ENCODE results near the gene PTPN7.
A peak's percentile ranks its signal among the peaks of the same experiment; 100 is the strongest.
"Not testable (repeated sequence)": the region's sequence is repeated elsewhere in the genome, so short reads cannot be mapped to it uniquely, and the experiment has no call there.

Gene PTPN7

DNA sequence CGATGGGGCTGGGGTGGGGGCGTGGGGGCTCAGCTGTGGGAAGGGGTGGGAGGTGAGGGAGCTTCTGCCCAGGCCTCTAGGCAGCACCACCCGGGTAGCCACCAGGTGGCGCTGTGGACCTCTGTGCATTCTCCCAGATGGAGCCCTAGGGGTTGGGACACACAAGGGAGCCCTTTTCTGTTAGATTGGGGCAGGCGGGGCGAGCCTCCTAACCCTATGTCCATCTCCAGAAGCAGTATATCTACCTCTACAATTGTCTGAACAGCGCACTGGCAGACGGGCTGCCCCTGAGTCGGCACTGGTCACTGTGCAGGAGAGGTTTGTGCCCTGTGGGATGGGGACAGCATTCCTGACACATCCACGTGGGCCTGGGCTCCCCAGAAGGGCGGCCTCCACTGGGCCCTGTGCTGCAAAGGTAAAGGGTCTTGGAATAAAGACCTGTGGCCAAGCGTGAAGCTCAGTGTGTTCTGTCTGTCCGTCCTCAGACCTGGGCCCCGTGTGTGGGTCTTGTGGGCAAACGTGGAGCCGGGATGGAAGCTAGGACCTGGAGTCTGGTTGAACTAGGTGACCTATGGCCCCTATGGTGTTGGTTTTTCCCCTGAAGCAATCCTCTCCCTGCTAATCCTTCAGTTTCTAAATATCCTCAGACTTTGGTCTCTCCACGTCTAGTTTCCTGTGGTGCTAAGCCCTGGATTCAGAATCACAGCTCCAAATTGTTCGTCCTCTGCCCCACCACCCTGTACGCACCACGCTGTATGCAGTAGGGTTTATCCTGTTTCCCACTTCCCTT is 28.8 kb upstream of the PTPN7 start:
- DNase-seq: peak; percentile 21

DNA sequence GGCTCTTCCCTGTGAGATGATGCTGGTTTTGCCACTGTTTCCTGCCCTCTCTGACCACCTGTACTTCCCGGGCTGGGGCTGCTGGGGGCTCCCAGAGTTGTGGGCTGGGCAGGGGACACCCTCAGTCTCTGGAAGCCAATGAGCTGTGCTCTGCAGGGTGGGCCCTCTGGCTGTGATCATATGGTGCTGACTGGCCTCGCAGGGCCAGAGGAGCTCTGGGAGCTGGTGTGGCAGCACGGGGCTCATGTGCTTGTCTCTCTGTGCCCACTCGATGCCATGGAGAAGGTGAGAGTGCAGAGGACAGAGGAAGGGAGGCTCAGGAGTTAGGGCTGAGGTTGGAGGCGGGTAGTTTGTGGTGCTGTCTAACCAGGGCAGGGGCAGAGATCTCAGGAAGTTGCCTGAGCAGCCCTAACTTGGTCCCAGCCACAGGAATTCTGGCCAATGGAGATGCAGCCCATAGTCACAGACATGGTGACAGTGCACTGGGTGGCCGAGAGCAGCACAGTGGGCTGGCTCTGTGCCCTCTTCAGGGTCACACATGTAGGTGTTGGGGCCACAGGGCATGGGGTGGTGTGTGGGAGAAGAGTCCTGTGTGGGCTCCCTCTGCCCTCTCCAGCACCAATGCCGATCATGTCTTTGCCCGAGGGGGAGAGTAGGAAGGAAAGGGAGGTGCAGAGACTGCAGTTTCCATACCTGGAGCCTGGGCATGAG is 27.4 kb upstream of the PTPN7 start:
- no peak for DNase-seq

DNA sequence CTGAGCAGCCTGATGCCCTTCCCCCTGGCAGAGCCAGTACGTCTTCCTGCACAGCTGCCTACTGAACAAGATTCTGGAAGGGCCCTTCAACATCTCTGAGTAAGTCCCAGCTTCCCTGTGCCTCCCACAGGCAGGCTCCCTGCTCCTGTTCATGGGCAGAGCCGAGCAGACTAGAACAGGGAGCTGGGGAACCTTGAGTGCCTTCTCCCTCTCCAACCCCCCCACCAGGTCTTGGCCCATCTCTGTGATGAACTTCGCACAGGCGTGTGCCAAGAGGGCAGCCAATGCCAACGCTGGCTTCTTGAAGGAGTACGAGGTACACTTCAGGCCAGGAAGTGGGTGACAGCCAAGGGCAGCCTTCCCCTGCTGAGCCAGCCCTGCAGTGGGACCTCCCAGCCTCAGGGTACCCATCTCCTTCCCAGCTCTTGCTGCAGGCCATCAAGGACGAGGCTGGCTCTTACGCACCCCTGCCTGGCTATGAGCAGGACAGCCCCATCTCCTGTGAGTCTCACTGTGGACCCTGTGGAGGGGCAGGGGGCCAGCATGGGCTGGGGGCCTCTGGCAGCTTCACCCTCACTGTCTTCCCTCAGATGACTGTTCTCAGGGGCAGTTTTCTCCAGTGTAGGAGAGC is 26.8 kb upstream of the PTPN7 start:
- DNase-seq: peak; percentile 68

DNA sequence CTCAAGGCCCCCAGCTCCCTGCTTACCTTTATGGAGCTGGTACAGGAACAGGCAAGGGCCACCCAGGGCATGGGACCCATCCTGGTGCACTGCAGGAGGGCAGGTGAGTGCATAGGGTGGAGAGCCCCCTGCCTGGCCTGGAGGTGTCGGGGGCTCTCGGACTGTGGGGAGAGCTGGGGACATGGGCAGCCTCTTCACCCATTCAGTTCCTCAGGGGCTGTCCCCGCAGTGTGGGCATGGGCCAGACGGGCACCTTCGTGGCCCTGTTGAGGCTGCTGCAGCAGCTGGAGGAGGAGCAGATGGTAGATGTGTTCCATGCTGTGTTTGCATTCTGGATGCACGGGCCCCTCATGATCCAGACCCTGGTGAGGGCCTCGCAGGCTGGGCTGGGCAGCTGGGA is 25.9 kb upstream of the PTPN7 start:
- no peak for DNase-seq

DNA sequence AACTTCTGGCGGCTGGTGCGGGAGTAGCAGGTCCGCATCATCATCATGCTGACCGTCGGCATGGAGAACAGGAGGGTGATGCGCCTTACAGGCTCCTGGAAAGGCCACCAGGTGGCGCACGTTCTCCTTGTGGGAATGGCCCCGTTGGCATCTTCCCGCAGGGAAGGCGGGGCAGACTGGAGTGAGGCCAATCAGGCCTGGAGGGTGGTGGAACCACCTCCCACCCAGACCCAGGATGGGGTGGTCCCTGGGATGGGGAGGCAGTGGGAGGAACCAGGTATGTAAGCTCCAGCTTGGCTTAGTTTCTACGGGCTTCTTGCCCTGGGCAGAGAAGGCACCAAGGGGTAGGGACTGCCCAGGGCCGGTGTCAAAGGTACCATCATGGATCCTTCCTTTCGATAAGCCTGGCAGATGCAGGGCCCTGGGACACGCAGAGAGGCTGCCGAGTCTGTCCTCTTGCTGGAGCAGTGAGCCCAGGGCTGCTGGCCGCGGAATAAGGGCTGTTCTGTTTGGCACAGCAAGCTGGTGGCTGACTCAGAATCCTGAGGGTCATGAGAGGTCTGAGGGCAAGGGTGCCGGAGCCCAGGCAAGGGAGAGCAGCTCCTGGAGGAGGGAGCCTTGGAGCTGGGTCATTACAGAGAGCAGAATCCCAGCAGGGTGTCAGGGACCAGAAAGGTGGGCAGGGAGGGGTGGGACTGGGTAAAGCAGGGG is 24.5 kb upstream of the PTPN7 start:
- peak; percentile 6 for DNase-seq

DNA sequence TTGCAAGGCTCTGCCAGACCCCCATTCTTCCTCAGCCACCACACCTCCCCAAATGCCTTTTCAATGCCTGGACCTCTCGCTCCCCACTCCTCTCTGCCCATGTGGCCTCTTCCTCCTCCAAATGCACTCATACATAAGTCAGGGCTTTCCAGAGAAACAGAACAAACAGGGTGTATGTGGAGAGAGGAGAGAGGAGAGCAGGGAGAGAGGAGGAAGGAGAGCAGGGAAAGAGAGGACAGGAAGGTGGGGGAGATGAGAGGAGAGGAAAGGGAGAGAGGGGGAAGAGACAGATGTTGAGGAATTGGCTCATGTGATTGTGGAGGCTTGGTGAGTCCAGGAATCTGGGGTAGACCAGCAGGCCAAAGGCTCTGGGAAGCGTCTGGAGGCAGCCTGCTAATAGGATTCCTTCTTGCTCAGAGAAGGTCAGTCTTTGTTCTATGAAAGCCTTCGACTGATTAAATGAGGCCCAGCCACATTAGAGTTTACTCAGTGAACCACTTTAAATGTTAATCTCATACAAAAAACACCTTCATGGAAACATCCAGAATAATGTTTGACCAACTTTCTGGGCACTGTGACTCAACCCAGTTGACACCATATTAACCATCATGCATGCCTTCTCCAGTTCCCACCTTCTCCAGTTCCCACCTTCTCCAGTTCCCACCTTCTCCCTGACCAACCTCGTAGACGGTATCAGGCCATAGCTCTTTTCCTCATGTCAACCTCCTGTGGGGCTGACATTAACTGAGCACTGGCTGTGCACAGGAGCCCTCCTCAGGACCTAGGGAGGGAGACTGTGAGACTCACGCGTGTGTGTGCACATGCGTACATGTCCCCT is 21.9 kb upstream of the PTPN7 start:
- DNase-seq: no peak

DNA sequence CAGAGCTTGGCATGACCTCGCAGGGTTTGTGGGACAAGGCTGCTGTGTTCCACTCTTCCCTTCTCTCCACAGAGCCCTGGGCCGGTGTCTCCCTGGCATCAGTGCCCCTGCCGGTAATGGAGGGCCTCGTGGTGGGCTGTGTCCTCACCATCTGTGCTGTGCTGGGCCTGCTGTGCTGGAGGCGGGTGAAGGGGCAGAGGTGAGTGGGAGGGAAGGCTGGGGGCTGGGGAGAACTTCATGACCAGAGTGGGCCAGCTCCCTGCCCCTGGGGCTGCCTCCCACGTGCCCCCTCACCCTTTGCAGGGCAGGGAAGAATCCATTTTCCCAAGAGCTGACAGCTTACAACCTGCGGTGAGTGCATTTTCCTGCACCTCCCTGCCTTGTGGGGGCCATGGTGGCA is 21.2 kb upstream of the PTPN7 start:
- DNase-seq: no peak

DNA sequence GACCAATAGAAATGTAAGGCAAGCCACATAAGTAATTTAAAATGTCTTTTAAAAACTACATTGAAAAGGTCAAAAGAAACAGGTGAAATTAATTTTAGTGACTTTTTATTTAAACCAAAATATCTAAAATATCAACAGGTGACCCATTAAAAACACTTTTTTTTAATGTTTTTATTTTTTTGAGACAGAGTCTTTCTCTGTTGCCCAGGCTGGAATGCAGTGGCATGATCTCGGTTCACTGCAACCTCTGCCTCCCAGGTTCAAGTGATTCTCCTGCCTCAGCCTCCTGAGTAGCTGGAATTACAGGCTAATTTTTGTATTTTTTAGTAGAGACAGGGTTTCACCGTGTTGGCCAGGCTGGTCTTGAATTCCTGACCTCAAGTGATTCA is 20.3 kb upstream of the PTPN7 start:
- DNase-seq: not testable (repeated sequence)

DNA sequence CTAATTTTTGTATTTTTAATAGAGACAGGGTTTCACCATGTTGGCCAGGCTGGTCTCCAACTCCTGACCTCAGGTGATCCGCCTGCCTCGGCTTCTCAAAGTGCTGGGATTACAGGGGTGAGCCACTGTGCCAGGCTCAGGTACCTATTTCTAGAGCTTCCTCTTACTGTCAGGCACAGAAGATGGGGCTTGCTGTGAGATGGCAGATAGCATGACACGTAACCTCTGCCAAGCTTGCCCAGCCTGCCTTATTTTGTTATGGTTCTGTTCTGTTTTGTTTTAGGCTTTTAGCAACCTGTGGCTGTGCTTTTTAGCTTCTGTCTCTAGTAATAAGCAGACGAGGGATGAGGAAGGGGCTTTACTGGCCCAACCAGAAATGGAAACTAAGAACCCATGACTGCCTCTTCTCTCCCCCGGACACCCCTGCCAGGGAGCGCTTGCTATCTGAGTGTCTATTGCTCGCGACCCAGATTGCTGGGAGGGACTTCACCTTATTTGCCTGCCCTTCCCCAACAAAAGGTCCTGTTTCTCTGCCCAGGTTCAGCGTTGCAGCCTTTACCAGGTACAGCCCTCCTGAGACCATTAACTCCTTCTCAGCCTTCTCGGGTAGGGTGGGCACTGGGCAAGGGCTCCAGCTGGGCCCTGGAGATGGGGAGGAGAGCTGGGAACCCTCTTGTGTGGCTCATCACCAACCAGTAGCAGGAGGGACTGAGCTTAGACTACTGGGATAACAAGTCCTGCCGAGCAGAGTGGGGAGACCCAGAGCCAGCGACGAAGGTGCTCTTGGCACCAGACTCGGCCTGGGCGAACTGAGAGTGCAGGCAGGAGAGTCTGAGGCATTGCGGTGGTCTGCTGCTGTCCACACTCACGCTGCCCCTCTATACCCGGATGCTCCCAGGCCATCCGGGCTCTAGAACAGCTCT is 19.7 kb upstream of the PTPN7 start:
- no peak for DNase-seq

DNA sequence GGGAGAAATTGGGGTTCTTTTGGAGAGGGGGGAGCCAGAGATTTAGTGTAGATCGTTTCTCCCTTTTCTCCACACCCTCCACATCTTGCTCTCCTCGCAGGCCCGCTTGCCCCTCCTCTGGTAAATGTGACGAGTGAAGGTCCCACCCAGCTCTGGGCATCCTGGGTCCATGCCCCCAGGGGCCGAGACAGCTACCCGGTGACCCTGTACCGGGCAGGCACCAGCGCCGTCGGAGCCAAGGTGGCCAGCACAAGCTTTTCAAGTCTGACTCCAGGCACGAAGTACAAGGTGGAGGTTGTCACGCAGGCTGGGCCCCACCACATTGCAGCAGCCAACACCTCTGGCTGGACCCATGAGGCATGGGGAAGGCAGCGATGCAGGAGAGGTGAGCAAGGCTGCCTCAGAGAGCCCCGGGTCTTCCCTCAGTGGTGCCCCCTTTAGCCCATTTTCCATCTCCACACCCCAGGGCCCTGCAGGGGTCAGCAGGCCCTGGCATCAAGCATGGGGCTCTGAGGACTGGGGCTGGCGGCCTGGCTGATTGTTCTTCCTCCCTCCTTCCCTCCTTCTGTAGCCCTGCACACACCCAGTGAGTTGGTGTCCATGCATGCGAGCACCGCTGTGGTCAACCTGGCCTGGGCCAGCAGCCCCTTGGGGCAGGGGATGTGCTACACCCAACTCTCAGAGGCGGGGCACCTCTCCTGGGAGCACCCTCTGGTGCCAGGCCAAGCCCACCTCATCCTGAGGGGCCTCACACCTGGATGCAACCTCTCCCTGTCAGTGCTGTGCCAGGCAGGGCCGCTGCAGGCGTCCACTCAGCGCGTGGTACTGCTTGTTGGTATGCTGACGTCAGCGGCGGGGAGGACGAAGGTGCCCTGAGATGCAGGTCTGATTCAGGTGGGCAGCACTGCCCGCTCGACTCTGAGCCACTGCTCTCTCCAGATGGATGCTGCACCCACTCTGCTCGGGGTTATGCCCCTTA is 16.8 kb upstream of the PTPN7 start:
- DNase-seq: no peak

DNA sequence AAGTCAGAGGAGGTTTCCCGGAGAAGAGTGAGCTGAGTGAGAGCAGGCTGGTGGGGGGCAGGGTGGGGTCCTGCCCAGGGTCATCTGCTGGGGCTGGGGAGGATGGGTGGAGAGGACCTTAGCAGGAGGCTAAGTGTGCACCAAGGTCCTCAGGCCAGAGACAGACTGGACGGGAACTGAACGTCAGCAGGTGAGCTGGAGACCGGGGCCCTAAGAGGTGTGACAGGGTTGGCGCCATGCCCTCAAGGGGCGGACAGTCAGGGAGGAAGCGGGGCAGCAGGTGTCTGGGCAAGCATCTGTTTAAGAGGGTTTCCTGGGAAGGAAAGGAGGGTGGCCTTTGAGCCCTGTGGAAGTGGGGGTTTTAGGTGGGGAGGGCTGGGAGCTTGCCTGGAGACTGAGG is 13.6 kb upstream of the PTPN7 start:
- DNase-seq: no peak

DNA sequence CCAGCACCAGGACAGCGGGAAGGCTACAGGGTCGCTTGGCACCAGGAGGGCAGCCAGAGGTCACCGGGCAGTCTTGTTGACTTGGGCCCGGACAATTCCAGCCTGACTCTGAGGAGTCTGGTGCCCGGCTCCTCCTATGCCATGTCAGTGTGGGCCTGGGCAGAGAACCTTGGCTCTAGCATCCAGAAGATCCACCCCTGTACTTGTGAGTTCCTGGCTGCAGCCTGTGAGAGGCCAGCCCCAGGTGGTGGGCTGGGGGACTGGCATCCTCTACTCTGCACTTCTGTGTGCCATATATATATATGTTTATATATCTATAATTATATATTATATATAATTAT is 11.6 kb upstream of the PTPN7 start:
- DNase-seq: no peak

DNA sequence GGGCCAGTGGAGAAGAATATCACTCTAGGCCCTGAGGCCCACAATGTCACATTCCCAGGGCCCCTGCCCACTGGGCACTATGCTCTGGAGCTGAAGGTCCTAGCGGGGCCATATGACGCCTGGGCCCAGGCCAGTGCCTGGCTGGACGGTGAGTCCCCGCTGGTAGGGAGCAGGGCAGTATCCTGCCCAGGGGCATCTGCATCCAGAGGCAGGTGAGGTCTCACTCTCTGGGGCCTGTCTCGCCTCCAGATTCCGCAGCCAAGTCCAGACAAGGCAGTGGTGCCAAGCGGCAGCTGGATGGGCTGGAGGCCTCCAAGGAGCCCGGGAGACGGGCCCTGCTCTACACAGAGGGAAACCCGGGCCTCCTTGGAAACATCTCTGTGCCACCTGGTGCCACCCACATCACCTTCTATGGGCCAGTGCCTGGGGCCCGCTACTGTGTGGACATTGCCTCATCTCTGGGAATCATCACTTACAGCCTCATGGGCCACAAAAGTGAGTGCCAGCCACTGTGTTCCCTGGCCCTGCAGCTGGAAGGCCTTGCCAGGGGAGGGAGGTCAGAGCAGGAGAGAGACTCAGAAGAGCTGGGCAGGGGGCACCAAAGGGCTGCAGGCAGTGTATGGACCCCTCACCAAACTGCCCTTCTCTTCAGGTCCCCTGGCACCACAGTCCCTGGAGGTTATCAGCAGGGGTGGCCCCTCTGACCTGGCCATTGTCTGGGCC is 11.1 kb upstream of the PTPN7 start:
- DNase-seq: no peak

DNA sequence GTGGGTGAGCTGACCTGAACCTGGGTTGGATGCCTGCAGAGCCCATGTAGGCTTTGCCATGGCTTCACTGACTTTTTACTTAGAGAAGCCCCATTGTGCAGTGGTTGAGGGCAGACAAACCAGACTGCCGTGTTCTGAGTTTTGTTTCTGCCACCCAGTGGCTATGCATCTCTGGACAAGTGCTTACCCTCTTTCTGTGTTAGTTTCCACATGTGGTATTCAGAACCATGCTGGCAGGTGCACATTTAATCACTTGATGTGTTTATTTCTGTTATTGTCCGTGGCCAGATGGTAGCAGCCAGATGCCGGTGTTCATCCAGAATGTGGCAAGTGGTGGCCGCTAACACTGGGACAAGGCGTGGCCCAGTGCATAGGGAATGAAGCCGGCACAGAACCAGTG is 10.3 kb upstream of the PTPN7 start:
- no peak for DNase-seq

DNA sequence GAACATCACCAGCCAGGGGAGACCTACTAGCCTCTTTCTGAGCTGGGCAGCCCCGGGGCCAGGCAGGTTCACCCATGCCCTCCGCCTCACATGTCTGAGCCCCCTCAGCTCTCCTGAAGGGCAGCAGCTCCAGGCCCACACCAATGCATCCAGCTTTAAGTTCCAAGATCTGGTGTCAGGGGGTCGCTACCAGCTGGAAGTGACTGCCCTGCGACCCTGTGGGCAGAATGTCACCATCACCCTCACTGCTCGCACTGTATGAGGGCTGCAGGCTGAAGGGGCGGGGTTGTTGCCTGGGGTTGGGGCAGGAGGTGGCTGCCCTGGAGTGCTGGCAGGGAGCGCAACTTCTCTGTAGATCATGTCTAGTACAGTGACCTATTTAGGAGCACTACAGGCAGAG is 8.5 kb upstream of the PTPN7 start:
- no peak for DNase-seq

DNA sequence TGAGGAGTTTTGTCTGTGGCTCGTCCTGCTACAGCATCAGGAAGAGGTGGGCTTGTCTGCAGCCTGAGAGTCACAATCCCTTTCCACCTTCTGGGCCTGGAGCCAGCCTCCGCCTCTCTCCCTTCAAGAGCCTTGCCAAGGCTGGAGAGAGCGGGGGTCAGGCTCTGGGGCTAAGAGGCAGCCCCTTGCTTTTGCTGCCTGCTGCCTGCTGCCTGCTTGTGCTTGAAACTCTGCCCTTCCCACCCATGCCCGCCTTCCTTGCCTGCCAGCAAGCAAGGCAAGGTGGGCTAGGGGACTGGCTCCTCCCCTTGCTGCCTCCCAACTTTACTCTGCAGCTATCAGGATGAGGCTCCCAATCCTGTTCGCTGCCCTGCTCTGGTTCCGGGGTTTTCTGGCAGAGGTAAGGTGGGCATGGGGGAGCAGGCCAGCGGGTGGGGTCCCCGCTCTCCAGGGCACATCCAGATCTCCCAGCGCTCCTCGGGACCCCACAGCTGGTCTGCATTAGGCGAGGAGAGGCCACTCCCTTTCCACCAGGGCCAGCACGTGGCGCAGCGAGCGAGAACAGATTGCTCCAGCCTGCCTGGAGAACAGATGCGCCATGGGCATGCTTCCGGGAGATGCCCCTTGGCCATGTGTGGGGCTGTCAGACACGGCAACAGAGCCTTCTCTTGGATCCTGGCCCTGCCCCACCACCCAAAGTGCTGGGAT is 7.5 kb upstream of the PTPN7 start:
- DNase-seq: peak; percentile 88

DNA sequence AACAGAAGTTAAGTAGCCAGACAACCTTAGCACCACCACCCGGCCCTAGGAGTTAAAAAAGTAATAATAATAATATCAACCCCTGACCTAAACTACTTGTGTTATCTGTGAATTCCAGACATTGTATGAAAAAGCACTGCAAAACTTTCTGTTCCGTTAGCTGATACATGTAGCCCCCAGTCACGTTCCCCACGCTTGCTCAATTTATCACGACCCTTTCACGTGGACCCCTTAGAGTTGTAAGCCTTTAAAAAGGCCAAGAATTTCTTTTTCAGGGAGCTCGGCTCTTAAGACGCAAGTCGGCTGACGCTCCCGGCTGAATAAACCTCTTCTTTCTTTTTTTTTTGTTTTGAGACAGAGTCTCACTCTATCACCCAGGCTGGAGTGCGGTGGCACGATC is 6.7 kb upstream of the PTPN7 start:
- not testable (repeated sequence) for DNase-seq

DNA sequence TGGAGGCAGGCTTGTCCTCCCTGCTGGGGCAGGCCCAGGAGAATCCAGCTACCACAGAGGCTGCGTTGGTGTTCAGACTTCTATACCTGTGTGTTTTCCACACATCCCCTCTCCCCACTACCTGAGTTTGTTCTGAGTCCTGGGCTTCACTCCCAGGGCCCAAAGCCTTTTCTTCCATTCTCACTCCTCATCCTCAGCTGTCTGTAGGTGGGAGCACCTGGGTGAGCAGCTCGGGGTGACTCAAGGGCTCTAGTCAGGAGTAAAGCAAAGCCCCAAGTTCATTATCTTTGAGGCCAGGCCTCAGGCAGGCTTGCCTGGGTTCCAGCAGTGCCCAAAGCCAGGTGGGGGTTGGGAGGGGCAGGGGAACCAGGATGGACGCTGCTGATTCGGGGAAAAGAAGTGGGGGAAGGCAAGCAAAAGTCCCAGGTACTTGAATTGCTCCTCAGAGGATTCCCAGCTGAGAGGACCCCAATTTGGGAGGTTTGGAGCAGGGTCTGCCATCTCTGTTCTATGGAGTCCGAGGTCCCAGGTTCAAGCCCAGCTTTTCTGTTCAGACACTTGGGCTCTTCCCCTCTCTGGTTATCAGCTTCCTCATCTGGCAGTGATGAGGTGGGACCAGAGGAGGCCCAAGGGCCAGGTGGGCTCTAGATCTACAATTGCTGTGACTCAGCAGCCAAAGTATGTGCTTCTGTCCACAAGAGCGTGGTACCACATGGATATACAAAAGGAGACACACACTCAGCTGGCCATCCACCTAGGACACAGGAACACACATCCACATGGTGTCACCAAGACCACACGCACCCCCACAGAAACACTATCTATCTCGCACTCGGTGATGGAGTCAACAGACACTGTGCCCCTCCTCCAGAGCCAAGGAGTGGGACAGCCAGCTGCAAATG is 5.8 kb upstream of the PTPN7 start:
- no peak for DNase-seq
